Endothelial cell of umbilical vein (primary cell): ENCODE results near the gene PKN1. TPM values are rescaled to one million over a fixed set of nuclear protein-coding genes. Genes with fewer than 3 reads are reported as not detected.

Experiments
- BruUV-seq: library from RNA; stranded (reverse); fragments of 400-500 nt; replicated peaks from 2 replicates; lab custom pipeline; 2021; lab: Mats Ljungman, UMichigan
- CTCF ChIA-PET: fragments of 300-600, 350-600 bp; sonication (Branson Sonifier 250); formaldehyde crosslinking; loops from one replicate; lab custom pipeline; 2021; ENCODE audit warnings: antibody characterized with exemption, inconsistent platforms; lab: Charles Lee
- POLR2A ChIA-PET: fragments of 300-600, 350-600 bp; sonication (Branson Sonifier 250); formaldehyde crosslinking; loops from one replicate; lab custom pipeline; 2021; ENCODE audit warnings: antibody characterized with exemption, inconsistent platforms; lab: Charles Lee
- DNase-seq: peaks from one replicate; pipeline ENCODE4 v3.0.0-alpha.2; 2011; ENCODE audit warnings: low read depth, low spot score
- FAIRE-seq: peaks from 2 replicates; lab custom pipeline; 2011; peaks lifted over from hg19 to GRCh38; lab: Jason Lieb, UNC
- H2AFZ ChIP-seq: 2 replicates; pipeline ENCODE4 v1.6.0; 2012; ENCODE audit warnings: low read depth, low read length, control low read depth, inconsistent platforms
- H3K27ac ChIP-seq: 2 replicates; pipeline ENCODE4 v1.5.1; 2011; ENCODE audit warnings: low read depth, mild to moderate bottlenecking, control low read depth, low read length, moderate library complexity; ENCODE audit not compliant: insufficient read depth
- H3K27me3 ChIP-seq, 2 experiments: 2 replicates each; pipeline versions ENCODE4 v1.6.0 to v1.6.1; 2011; ENCODE audit warnings: low read length in 2 of 2, mixed read lengths in 1 of 2; ENCODE audit not compliant: control insufficient read depth in 2 of 2, insufficient read depth in 2 of 2
- H3K36me3 ChIP-seq, 2 experiments: 2 replicates in 1 of 2; 3 replicates in 1 of 2; pipeline ENCODE4 v1.5.1; 2011; ENCODE audit warnings: low read length in 2 of 2, mild to moderate bottlenecking in 1 of 2, moderate library complexity in 1 of 2; ENCODE audit not compliant: control insufficient read depth in 2 of 2, insufficient read depth in 2 of 2; ENCODE audit errors: extremely low read depth in 1 of 2
- H3K4me1 ChIP-seq: 3 replicates; pipeline ENCODE4 v1.5.1; 2011; ENCODE audit warnings: mild to moderate bottlenecking, low read length; ENCODE audit not compliant: control insufficient read depth, insufficient read depth; ENCODE audit errors: extremely low read depth
- H3K4me2 ChIP-seq: 2 replicates; pipeline ENCODE4 v1.6.1; 2011; ENCODE audit warnings: low read length, control low read depth, mixed read lengths; ENCODE audit not compliant: insufficient read depth
- H3K4me3 ChIP-seq, 3 experiments: fragments of 200-600 bp in 1 of 3; sonication (generic), shearing (Covaris generic) in 1 of 3; replicated peaks in 1 of 3; 2 replicates each; pipeline ENCODE4 v1.5.1; 2011 to 2016; ENCODE audit warnings: control low read depth in 3 of 3, low read length in 3 of 3, mild to moderate bottlenecking in 2 of 3, inconsistent platforms in 1 of 3, low read depth in 1 of 3, moderate library complexity in 1 of 3; ENCODE audit not compliant: insufficient read depth in 1 of 3
- H3K79me2 ChIP-seq: 2 replicates; pipeline ENCODE4 v1.6.0; 2012; ENCODE audit warnings: low read length, inconsistent platforms; ENCODE audit not compliant: control insufficient read depth, insufficient read depth
- H3K9ac ChIP-seq: replicated peaks from 2 replicates; pipeline ENCODE3; 2011; ENCODE audit warnings: low read length, control low read depth; ENCODE audit not compliant: insufficient read depth; ENCODE audit errors: extremely low read depth
- H3K9me1 ChIP-seq: replicated peaks from 3 replicates; pipeline ENCODE4 v1.6.0; 2011; ENCODE audit warnings: mild to moderate bottlenecking, low read length; ENCODE audit not compliant: control insufficient read depth, insufficient read depth; ENCODE audit errors: extremely low read depth
- H3K9me3 ChIP-seq: replicated peaks from 2 replicates; pipeline ENCODE4 v1.5.1; 2012; ENCODE audit warnings: low read length, inconsistent platforms; ENCODE audit not compliant: control insufficient read depth, insufficient read depth
- H4K20me1 ChIP-seq: replicated peaks from 2 replicates; pipeline ENCODE3; 2011; ENCODE audit warnings: mild to moderate bottlenecking, low read length; ENCODE audit not compliant: control insufficient read depth, insufficient read depth; ENCODE audit errors: extremely low read depth
- CTCF ChIP-seq, 2 donors: IDR thresholded peaks; 1 replicate in 1 of 2; 2 replicates in 1 of 2; pipeline ENCODE4 v1.5.1; 2011; ENCODE audit warnings: low read length in 2 of 2, mild to moderate bottlenecking in 2 of 2, moderate library complexity in 2 of 2, control low read depth in 1 of 2, inconsistent platforms in 1 of 2, low read depth in 1 of 2; ENCODE audit not compliant: insufficient read depth in 1 of 2; ENCODE audit errors: extremely low read depth in 1 of 2
- EZH2 ChIP-seq: IDR thresholded peaks from 2 replicates; pipeline ENCODE4 v1.6.1; 2012; ENCODE audit warnings: borderline replicate concordance, low read depth, mild to moderate bottlenecking, moderate library complexity, low read length, inconsistent platforms; ENCODE audit not compliant: severe bottlenecking
- FOS ChIP-seq: IDR thresholded peaks from 2 replicates; pipeline ENCODE4 v1.6.1; 2011; ENCODE audit warnings: mild to moderate bottlenecking, low read length, moderate library complexity, borderline replicate concordance; ENCODE audit not compliant: insufficient read depth
- GATA2 ChIP-seq: IDR thresholded peaks from 2 replicates; pipeline ENCODE4 v1.7.0; 2011; ENCODE audit warnings: low read depth, mild to moderate bottlenecking, moderate library complexity, mixed read lengths, low read length; ENCODE audit not compliant: insufficient read length, insufficient read depth
- JUN ChIP-seq: IDR thresholded peaks from 2 replicates; pipeline ENCODE4 v1.6.1; 2011; ENCODE audit warnings: borderline replicate concordance, low read depth; ENCODE audit not compliant: insufficient read length, insufficient read depth
- MAX ChIP-seq: IDR thresholded peaks from 2 replicates; pipeline ENCODE4 v1.6.1; 2011; ENCODE audit not compliant: insufficient read depth, insufficient read length
- MYC ChIP-seq: IDR thresholded peaks from one replicate; pipeline ENCODE4 v1.6.1; 2011; ENCODE audit warnings: mild to moderate bottlenecking, low read depth, low read length
- POLR2A ChIP-seq: IDR thresholded peaks from 2 replicates; pipeline ENCODE4 v1.6.1; 2012; ENCODE audit warnings: low read depth, mild to moderate bottlenecking, control low read depth, low read length
- POLR2AphosphoS5 ChIP-seq: IDR thresholded peaks from 2 replicates; pipeline ENCODE4 v1.6.1; 2012; ENCODE audit warnings: low read depth, mild to moderate bottlenecking, control low read depth, low read length, moderate library complexity; ENCODE audit not compliant: insufficient read depth
- dilution Hi-C: fragments of 300-500 bp; cut with MboI; formaldehyde crosslinking; loops from one replicate; pipeline ENCODE4 v1.15.0; 2019; ENCODE audit warnings: low sequenced_read_pairs; ENCODE audit not compliant: extremely low pct_ligation_motif_present
- intact Hi-C: fragments of 100-400 bp; cut with micrococcal nuclease; formaldehyde crosslinking; loops from one replicate; pipeline ENCODE4 v1.10.0; 2022
- polyA plus RNA-seq, 4 experiments: library from polyadenylated mRNA; depleted of rRNA in 3 of 4; stranded (reverse) in 3 of 4; unstranded in 1 of 4; fragments of >200 nt; gene quantifications; 2 replicates each; pipeline versions ENCODE4 v1.2.1 to v1.2.3, GENCODE V29; 2011 to 2012; ENCODE audit warnings: missing spikeins in 1 of 4
- total RNA-seq: library from RNA; stranded (reverse); gene quantifications from 2 replicates; pipeline ENCODE4 v1.2.3, GENCODE V29; 2021

PKN1 gene
- total and polyA plus RNA-seq, 2 donors (not counting 3 experiments of a cell fraction or from before 2014, with no cell fraction given) = 148 to 302 TPM

- no peaks in the 10 kb centered on the region for H3K9me3 ChIP-seq
- H3K27me3 ChIP-seq = no peaks in the 10 kb centered on the region
- BruUV-seq = no TSS peak
- H4K20me1 ChIP-seq = no peaks in the 10 kb centered on the region
- peaks cover 13% of the 10 kb centered on the region for H3K79me2 ChIP-seq
- H3K4me3 ChIP-seq = no peak overlapping the region
- ChIA-PET POLR2A (no interaction called here), CTCF (interaction anchor here (0.6 to 3.3 kb wide), 30 partner anchors 8 to 527 kb away, joined by 3 to 36 read pairs (median 4); partner anchors contain the start of genes ADGRE5 and ASF1B)
- H3K4me2 ChIP-seq = no peak overlapping the region
- TF ChIP-seq FOS (no peak), GATA2 (no peak), JUN (no peak), CTCF (IDR thresholded peaks at IDR 0.05; ENCODE audit: extremely low read depth in 1 of 2, insufficient read depth in 1 of 2, low read depth in 1 of 2, low read length in 2 of 2) (no peak), MAX (no peak), EZH2 (no peak), POLR2AphosphoS5 (no peak), POLR2A (no peak), MYC (no peak)
- H3K9ac ChIP-seq = no peak overlapping the region
- H3K27ac ChIP-seq = no peak overlapping the region
- intact Hi-C loops = loop anchor here (1.0 to 2.0 kb wide), 9 partner anchors 12 to 271 kb away; partner anchors contain the start of genes ASF1B and DDX39A
- DNase-seq = no peak
- peaks cover 26 to 51% of the 10 kb centered on the region in 2 experiments for H3K36me3 ChIP-seq
- no peaks in the 10 kb centered on the region for H3K4me1 ChIP-seq
- H2AFZ ChIP-seq = no peak overlapping the region
- FAIRE-seq = no peak
- no peaks in the 10 kb centered on the region for H3K9me1 ChIP-seq
- dilution Hi-C loops = no loop called here
These were observed 26.3 kb upstream of the PKN1 start for GRCh38 chr19:14406645-14407401.
